ENCODE measurements around the gene ELK4. TPM values are rescaled to one million over a fixed set of nuclear protein-coding genes. Genes with fewer than 3 reads are reported as not detected.

Gene ELK4
- total and polyA plus RNA-seq, 2 donors (not counting 3 experiments of a cell fraction or from before 2014, with no cell fraction given), result 8.7 to 107 TPM

GRCh38 chr1:205593532-205593931 lies 38.3 kb downstream of the ELK4 start:
- dilution Hi-C loops (cut with MboI; ENCODE audit: extremely low pct_ligation_motif_present, low sequenced_read_pairs) (no loop called here), intact Hi-C loops (cut with micrococcal nuclease) (loop anchor here (10.0 kb wide), 1 partner anchor 321 kb away; no protein-coding TSS in a partner anchor)
- H3K27ac ChIP-seq (ENCODE audit: insufficient read depth, low read depth, low read length), result no peak overlapping the region
- no peaks in the 10 kb centered on the region for H3K9me3 ChIP-seq (replicated peaks; ENCODE audit: control insufficient read depth, insufficient read depth, low read length)
- peaks cover 26% of the 10 kb centered on the region for H3K4me1 ChIP-seq (ENCODE audit: control insufficient read depth, extremely low read depth, insufficient read depth, low read length)
- FAIRE-seq (peak; percentile 79), DNase-seq (ENCODE audit: low read depth, low spot score) (peak; percentile 61)
- H3K79me2 ChIP-seq (ENCODE audit: control insufficient read depth, insufficient read depth, low read length), result no peaks in the 10 kb centered on the region
- no peak for TF ChIP-seq FOS (IDR thresholded peaks at IDR 0.05; ENCODE audit: borderline replicate concordance, insufficient read depth, low read length)
- TF ChIP-seq GATA2 (IDR thresholded peaks at IDR 0.05; ENCODE audit: insufficient read depth, insufficient read length, low read depth, low read length), result no peak
- no peak for TF ChIP-seq EZH2 (IDR thresholded peaks at IDR 0.05; ENCODE audit: borderline replicate concordance, low read depth, low read length, severe bottlenecking)
- TF ChIP-seq POLR2A (IDR thresholded peaks at IDR 0.05; ENCODE audit: low read depth, low read length), result no peak
- TF ChIP-seq, protein P1, sequence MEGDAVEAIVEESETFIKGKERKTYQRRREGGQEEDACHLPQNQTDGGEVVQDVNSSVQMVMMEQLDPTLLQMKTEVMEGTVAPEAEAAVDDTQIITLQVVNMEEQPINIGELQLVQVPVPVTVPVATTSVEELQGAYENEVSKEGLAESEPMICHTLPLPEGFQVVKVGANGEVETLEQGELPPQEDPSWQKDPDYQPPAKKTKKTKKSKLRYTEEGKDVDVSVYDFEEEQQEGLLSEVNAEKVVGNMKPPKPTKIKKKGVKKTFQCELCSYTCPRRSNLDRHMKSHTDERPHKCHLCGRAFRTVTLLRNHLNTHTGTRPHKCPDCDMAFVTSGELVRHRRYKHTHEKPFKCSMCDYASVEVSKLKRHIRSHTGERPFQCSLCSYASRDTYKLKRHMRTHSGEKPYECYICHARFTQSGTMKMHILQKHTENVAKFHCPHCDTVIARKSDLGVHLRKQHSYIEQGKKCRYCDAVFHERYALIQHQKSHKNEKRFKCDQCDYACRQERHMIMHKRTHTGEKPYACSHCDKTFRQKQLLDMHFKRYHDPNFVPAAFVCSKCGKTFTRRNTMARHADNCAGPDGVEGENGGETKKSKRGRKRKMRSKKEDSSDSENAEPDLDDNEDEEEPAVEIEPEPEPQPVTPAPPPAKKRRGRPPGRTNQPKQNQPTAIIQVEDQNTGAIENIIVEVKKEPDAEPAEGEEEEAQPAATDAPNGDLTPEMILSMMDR (IDR thresholded peaks at IDR 0.05; ENCODE audit: extremely low read depth in 1 of 2, insufficient read depth in 1 of 2, low read depth in 1 of 2, low read length in 2 of 2), result no peak
- TF ChIP-seq, protein P2, sequence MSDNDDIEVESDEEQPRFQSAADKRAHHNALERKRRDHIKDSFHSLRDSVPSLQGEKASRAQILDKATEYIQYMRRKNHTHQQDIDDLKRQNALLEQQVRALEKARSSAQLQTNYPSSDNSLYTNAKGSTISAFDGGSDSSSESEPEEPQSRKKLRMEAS (IDR thresholded peaks at IDR 0.05; ENCODE audit: insufficient read depth, insufficient read length), result no peak
- TF ChIP-seq JUN (IDR thresholded peaks at IDR 0.05; ENCODE audit: borderline replicate concordance, insufficient read depth, insufficient read length, low read depth), result no peak
- no peak for TF ChIP-seq POLR2AphosphoS5 (IDR thresholded peaks at IDR 0.05; ENCODE audit: insufficient read depth, low read depth, low read length)
- TF ChIP-seq MYC (IDR thresholded peaks at IDR 0.05; ENCODE audit: low read depth, low read length), result no peak
- H3K4me3 ChIP-seq (replicated peaks in 1 of 3; ENCODE audit: insufficient read depth in 1 of 3, low read depth in 1 of 3, low read length in 3 of 3), result no peak overlapping the region
- BruUV-seq (replicated peaks), result no TSS peak
- no peaks in the 10 kb centered on the region for H4K20me1 ChIP-seq (replicated peaks; ENCODE audit: control insufficient read depth, extremely low read depth, insufficient read depth, low read length)
- ChIA-PET CTCF (interaction anchor here (0.8 to 9.5 kb wide), 8 partner anchors 8 to 118 kb away, joined by 3 to 615 read pairs (median 12); partner anchors contain the start of gene ELK4), POLR2A (interaction anchor here (0.8 to 1.2 kb wide), 2 partner anchors 38 to 39 kb away, joined by 3 to 9 read pairs; partner anchors contain the start of gene ELK4)
- no peaks in the 10 kb centered on the region for H3K9me1 ChIP-seq (replicated peaks; ENCODE audit: control insufficient read depth, extremely low read depth, insufficient read depth, low read length)
- H3K36me3 ChIP-seq (ENCODE audit: control insufficient read depth in 2 of 2, extremely low read depth in 1 of 2, insufficient read depth in 2 of 2, low read length in 2 of 2), result no peaks in the 10 kb centered on the region
- no peak overlapping the region for H3K4me2 ChIP-seq (ENCODE audit: insufficient read depth, low read length)
- H3K9ac ChIP-seq (replicated peaks; ENCODE audit: extremely low read depth, insufficient read depth, low read length), result no peak overlapping the region
- H2AFZ ChIP-seq (ENCODE audit: low read depth, low read length), result no peak overlapping the region
- no peaks in the 10 kb centered on the region for H3K27me3 ChIP-seq (ENCODE audit: control insufficient read depth in 2 of 2, insufficient read depth in 2 of 2, low read length in 2 of 2)
